GM18499 (cell line): ENCODE data around the gene CHRNA9.
A peak's percentile ranks its signal among the peaks of the same experiment; 100 is the strongest.
"Not testable (repeated sequence)": the region's sequence is repeated elsewhere in the genome, so short reads cannot be mapped to it uniquely, and the experiment has no call there.

ENCODE experiments used
- ATAC-seq: cut with Tn5 transposase; IDR thresholded peaks from one replicate; pipeline ENCODE4 v1.9.1; 2021; ENCODE audit warnings: moderate number of reproducible peaks; ENCODE audit not compliant: insufficient read depth, unreplicated experiment

The CHRNA9 gene, protein sequence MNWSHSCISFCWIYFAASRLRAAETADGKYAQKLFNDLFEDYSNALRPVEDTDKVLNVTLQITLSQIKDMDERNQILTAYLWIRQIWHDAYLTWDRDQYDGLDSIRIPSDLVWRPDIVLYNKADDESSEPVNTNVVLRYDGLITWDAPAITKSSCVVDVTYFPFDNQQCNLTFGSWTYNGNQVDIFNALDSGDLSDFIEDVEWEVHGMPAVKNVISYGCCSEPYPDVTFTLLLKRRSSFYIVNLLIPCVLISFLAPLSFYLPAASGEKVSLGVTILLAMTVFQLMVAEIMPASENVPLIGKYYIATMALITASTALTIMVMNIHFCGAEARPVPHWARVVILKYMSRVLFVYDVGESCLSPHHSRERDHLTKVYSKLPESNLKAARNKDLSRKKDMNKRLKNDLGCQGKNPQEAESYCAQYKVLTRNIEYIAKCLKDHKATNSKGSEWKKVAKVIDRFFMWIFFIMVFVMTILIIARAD

GRCh38 chr4:40334591-40335524, at the start of gene CHRNA9:
TSS of gene CHRNA9 (plus strand) at chr4:40335333. CDS start at chr4:40335468, 135 bp downstream.
- ATAC-seq, result no peak

DNA sequence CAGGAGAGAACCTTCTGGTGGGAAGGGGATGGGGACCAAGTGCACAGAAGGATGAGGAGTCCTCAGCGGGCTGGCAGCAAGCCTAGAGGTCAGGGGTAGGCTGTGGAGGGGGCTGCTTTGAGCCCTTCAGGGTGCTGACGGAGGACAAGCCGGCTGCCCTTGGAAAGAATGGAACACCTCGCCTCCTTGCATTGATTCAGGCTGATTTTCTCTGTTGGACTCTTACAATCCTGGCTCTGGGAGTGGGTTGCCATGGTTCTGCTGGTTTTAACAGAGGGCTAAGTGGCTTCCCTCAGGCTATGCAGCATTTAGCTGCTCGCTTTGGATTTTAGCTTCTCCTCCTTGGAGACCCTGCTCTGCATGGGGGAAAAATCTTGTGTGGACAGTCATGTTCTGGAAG, 49.4 kb upstream of the CHRNA9 start:
- no peak for ATAC-seq

DNA sequence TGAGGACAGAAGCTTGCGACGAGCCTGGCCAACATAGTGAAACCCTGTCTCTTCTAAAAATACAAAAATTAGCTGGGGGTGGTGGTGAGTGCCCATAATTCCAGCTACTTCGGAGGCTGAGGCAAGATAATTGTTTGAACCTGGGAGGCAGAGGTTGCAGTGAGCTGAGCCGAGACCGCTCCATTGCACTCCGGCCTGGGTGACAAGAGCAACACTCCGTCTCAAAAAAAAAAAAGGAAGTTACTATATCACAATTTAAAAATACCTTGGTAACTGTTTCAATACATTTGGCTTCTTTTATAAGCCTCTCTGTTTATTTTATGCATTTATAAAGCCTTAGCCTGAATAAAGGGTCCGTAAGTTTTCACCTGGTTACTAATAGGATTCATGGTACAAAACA, 46.6 kb upstream of the CHRNA9 start:
- ATAC-seq, result no peak

GRCh38 chr4:40289366-40290188, 45.6 kb upstream of the CHRNA9 start:
- no peak for ATAC-seq

- not testable (repeated sequence) for ATAC-seq
These were observed 44.4 kb upstream of the CHRNA9 start for GRCh38 chr4:40290611-40291186.

DNA sequence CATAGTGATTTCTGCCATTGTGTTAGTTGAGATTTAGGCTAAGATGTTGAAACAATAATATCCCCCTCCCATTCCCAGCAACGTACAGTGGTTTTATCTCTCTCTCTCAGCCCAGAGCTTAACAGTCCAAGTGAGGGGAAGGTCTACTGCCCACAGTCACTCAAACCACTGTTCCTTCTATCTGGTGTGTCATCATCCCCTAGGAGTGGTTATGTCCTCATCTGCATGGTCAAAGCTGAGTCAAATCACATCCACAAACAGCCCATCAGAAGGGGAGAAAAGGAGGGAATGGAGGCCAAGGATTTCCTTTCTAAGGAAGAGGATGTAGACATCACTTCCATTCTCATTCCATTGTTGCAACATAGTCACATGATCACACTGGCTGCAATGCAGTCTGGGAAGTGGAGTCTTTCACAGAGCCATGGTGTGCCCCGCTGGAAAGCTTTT, 42.8 kb upstream of the CHRNA9 start:
- no peak for ATAC-seq

DNA sequence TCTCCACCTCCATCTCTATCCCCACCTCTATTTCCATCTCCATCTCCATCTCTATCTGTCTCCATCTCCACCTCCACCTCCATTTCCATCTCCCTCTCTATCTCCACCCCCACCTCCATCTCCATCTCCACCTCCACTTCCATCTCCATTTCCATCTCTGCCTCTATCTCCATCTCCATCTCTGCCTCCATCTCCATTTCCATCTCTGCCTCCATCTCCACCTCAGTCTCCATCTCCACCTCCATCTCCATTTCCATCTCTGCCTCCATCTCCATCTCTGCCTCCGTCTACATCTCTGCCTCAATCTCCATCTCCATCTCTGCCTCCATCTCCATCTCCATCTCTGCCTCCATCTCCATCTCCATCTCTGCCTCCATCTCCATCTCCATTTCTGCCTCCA, 40.8 kb upstream of the CHRNA9 start:
- no peak for ATAC-seq

- ATAC-seq, result not testable (repeated sequence)
These were observed 40.1 kb upstream of the CHRNA9 start for GRCh38 chr4:40295030-40295429.

DNA sequence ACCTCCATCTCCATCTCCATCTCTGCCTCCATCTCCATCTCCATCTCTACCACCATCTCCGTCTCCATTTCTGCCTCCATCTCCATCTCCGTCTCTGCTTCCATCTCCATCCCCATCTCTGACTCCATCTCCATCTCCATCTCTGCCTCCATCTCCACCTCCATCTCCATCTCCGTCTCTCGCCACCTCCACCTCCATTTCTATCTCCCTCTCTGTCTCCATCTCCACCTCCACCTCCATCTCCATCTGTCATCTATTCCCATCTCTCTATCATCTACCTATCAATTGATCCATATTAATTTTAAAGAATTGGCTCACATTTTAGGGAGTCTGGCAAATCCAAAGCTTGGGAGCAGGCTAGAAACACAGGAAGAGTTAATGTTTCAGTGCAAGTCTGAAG, 39.6 kb upstream of the CHRNA9 start:
- ATAC-seq, result no peak

DNA sequence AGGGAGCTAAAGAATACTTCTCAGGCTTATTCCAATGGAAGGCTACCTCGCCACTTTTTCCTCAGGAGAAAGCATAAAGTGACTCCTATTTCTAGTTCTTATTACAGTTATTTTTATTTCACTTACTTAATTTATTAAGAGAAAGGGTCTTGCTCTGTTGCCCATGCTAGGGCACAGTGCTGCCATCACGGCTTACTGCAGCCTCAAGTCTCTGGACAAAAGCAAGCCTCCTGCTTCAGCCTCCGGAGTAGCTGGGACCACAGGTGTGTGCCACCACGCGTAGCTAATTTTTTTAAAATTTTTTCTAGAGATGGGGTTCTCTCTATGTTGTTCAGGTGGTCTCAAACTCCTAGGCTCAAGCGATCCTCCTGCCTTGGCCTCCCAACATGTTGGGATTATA, 36.0 kb upstream of the CHRNA9 start:
- ATAC-seq, result no peak

- no peak for ATAC-seq
These were observed 35.3 kb upstream of the CHRNA9 start for GRCh38 chr4:40299811-40300292.

DNA sequence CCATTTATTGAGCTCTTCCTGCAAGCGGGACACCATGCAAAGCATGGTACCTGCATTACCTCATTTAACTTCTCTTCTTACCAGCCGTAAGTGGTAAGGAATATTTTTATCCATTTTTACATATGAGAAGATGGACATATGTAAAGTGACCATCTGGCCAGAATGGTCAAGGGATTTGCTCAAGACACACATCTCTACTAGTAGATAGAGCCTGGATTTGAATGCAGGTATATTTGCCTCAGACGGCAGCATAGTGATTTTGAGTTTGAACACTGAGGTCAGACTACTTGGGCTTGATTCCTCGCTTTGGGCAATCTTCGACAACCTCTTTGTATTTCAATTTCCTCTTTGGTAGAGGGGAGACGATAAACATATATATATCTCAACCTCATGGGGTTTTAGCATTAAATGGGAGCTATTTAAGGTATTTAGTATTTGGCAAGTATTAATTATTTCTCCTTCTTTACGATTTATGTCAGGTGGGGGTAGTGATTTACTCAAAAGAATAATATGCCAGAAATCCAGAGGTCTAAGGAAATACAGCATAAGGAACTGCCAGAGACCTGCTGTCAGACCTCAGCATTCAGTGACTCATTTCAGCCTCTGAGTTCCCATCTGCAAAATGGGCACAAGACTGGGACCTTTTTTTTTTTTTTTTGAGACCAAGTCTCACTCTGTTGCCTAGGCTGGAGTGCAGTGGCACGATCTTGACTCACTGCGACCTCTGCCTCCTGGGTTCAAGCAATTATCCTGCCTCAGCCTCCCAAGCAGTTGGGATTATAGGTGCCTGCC, 34.6 kb upstream of the CHRNA9 start:
- no peak for ATAC-seq

DNA sequence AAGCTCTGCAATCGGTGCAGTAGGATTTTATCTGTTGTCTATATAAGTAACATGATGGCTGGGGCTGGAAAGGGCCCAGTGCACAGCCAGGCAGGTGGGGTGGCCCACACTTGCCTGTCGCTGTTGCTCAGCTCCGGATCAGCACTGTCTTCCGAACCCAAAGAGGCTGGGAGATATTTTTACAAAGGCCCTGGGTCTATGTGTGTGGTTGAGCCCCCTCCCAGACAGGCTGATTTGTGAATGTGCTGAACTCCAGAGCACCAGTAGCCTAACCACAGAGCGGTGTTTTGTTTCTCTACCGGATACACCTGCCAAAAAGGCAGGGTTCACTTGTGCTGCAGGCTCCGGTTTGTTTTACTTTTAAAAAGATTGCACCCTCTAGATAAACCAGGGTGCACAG, 33.5 kb upstream of the CHRNA9 start:
- peak; percentile 32 for ATAC-seq

DNA sequence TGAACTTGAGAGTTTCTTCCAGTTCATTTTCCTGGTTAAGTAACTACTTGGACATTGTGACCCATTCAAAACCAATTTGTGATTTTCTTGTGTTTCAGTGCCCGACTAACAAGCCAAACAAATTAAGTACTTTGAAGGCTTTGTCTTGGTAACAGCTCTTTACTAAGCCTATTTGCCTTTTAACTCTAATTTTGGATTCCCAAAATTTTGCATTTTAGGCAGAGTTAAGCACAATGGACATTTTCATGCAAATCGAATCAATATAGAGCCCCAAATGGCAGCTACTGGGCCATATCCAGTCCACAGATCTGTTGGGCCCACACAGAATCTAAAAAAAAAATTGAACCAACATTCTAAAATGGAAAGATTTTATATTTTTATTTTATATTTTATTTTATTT, 31.4 kb upstream of the CHRNA9 start:
- no peak for ATAC-seq

DNA sequence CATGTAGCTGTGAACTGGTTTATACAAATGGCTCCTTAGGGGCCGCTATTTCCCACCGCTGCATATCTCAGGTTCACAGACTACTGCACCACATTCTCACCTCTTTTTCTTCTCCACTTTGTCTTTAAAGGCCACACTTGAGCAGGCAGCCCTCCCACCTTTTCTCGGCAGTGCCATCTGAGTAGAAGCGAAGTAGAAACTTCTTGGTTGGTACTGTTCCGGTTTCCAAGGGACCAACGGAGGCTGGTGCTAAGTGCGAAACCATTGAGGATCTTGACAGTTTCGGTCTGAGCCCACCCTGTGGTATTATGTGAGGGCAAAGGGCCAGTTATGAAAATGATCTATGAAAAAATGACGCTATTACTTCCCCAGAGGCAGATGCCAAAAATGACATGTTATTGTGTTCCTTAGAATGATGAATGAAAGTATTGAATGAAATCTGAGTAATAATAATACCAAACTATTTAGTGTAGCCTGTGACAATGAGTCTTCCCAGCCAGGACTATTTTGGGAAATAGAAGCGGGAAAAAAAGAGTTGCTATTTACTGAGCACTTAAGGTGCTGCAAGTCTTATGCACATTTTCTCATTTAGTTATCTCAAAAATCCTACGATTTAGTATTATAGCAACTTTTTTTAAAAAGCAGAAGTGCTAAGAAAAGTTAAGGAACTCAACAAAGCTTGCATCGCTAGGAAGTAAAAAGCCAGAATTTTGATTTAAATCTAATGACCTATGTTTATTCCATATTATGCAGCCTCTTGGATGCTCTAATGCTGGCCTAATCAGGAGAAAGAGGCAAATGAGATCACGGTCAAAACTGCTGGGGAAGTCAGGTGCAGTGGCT, 29.6 kb upstream of the CHRNA9 start:
- peak; percentile 23 for ATAC-seq

- no peak for ATAC-seq
These were observed 28.9 kb upstream of the CHRNA9 start for GRCh38 chr4:40306226-40306625.

DNA sequence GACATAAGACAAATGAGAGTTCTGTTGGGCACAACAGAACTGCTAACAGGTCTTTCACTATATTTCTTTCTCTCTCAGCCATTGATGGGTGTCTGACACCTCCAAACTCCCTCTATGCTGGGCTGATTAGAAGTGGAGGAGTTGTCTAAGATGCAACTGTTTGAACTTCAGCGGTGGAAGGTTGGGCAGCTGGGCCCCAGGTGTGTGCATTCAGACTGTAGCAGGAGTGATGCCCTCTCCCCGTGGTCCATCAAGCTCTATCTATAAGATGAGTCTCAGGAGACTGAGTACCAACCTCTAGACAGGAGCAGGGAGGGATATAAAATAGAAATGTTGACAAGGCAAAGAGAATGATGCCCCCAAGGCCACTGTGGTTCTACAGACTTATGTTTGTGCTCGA, 28.2 kb upstream of the CHRNA9 start:
- no peak for ATAC-seq
